CD14-positive monocyte (primary cell): ENCODE measurements around the gene CNTFR. TPM values are rescaled to one million over a fixed set of nuclear protein-coding genes. Genes with fewer than 3 reads are reported as not detected.

Source experiments
- DNase-seq, 3 donors: peaks; one replicate each; pipeline ENCODE4 v3.0.0-alpha.2; 2011 to 2022
- H2AFZ ChIP-seq: 2 replicates; pipeline ENCODE4 v1.6.0; 2012; ENCODE audit warnings: mild to moderate bottlenecking, low read depth, low read length, inconsistent platforms; ENCODE audit not compliant: insufficient read depth, poor library complexity, severe bottlenecking
- H3K27ac ChIP-seq, 2 donors: 1 replicate in 1 of 2; 2 replicates in 1 of 2; pipeline ENCODE4 v1.5.1; 2012 to 2013; ENCODE audit warnings: low read length in 2 of 2, control low read depth in 1 of 2, inconsistent platforms in 1 of 2, low read depth in 1 of 2, mild to moderate bottlenecking in 1 of 2
- H3K27me3 ChIP-seq, 2 donors: one replicate each; pipeline versions ENCODE4 v1.6.0 to v1.6.1; 2011 to 2013; ENCODE audit warnings: low read length in 2 of 2; ENCODE audit not compliant: control insufficient read depth in 2 of 2, insufficient read depth in 2 of 2
- H3K36me3 ChIP-seq, 2 donors: replicated peaks in 1 of 2; 1 replicate in 1 of 2; 2 replicates in 1 of 2; pipeline versions ENCODE4 v1.5.1 to v1.6.1; 2012 to 2013; ENCODE audit warnings: low read length in 2 of 2, control low read depth in 1 of 2, inconsistent platforms in 1 of 2, mild to moderate bottlenecking in 1 of 2; ENCODE audit not compliant: insufficient read depth in 2 of 2, control insufficient read depth in 1 of 2
- H3K4me1 ChIP-seq, 2 donors: 1 replicate in 1 of 2; 2 replicates in 1 of 2; pipeline versions ENCODE4 v1.5.1 to v1.6.1; 2012 to 2013; ENCODE audit warnings: low read length in 2 of 2, control low read depth in 1 of 2, inconsistent platforms in 1 of 2, mild to moderate bottlenecking in 1 of 2, moderate library complexity in 1 of 2; ENCODE audit not compliant: insufficient read depth in 2 of 2, control insufficient read depth in 1 of 2
- H3K4me2 ChIP-seq: replicated peaks from 2 replicates; pipeline ENCODE3; 2012; ENCODE audit warnings: low read length, moderate library complexity, mild to moderate bottlenecking; ENCODE audit not compliant: poor library complexity, severe bottlenecking; ENCODE audit errors: extremely low read depth
- H3K4me3 ChIP-seq, 3 experiments: fragments of 200-600 bp in 1 of 3; sonication (generic) in 1 of 3; replicated peaks in 1 of 3; 1 replicate in 2 of 3; 2 replicates in 1 of 3; pipeline ENCODE4 v1.5.1; 2011 to 2013; ENCODE audit warnings: low read length in 3 of 3, mild to moderate bottlenecking in 3 of 3, control low read depth in 2 of 3, low read depth in 2 of 3, inconsistent platforms in 1 of 3, moderate library complexity in 1 of 3
- H3K79me2 ChIP-seq: 2 replicates; pipeline ENCODE4 v1.6.0; 2012; ENCODE audit warnings: mild to moderate bottlenecking, control low read depth, inconsistent platforms, low read length, moderate library complexity; ENCODE audit not compliant: insufficient read depth
- H3K9ac ChIP-seq: 2 replicates; pipeline ENCODE4 v1.6.0; 2017; ENCODE audit warnings: low read length, mild to moderate bottlenecking; ENCODE audit not compliant: insufficient read depth, poor library complexity, severe bottlenecking
- H3K9me3 ChIP-seq, 2 donors: replicated peaks in 1 of 2; 1 replicate in 1 of 2; 2 replicates in 1 of 2; pipeline versions ENCODE4 v1.5.1 to v1.6.1; 2012 to 2013; ENCODE audit warnings: low read length in 2 of 2, control low read depth in 1 of 2; ENCODE audit not compliant: control insufficient read depth in 1 of 2, insufficient read depth in 1 of 2
- H4K20me1 ChIP-seq: 2 replicates; pipeline ENCODE4 v1.6.0; 2012; ENCODE audit warnings: mild to moderate bottlenecking, low read length, control low read depth, moderate library complexity; ENCODE audit not compliant: insufficient read depth
- H3K27ac Mint-ChIP-seq, 7 donors: one replicate each; pipeline ENCODE4 v1.8.0; 2020; ENCODE audit warnings: mild to moderate bottlenecking in 7 of 7, mixed read lengths in 7 of 7, moderate library complexity in 6 of 7, inconsistent platforms in 2 of 7
- H3K27me3 Mint-ChIP-seq, 3 donors: one replicate each; pipeline ENCODE4 v1.8.0; 2021 to 2022; ENCODE audit warnings: low read depth in 3 of 3, mild to moderate bottlenecking in 3 of 3, mixed read lengths in 3 of 3, moderate library complexity in 3 of 3, inconsistent platforms in 1 of 3
- H3K36me3 Mint-ChIP-seq, 2 donors: one replicate each; pipeline ENCODE4 v1.8.0; 2020; ENCODE audit warnings: mixed read lengths in 2 of 2, inconsistent platforms in 1 of 2, mild to moderate bottlenecking in 1 of 2
- H3K4me1 Mint-ChIP-seq: one replicate; pipeline ENCODE4 v1.8.0; 2020; ENCODE audit warnings: mild to moderate bottlenecking, mixed read lengths
- H3K4me3 Mint-ChIP-seq, 2 donors: one replicate each; pipeline ENCODE4 v1.8.0; 2020; ENCODE audit warnings: mild to moderate bottlenecking in 2 of 2, mixed read lengths in 2 of 2, moderate library complexity in 1 of 2
- H3K9me3 Mint-ChIP-seq, 7 donors: one replicate each; pipeline ENCODE4 v1.8.0; 2020 to 2022; ENCODE audit warnings: mixed read lengths in 7 of 7, mild to moderate bottlenecking in 6 of 7, moderate library complexity in 6 of 7, inconsistent platforms in 2 of 7
- CTCF ChIP-seq: fragments of 200-600 bp; IDR thresholded peaks from one replicate; pipeline ENCODE4 v1.8.0; 2022; ENCODE audit warnings: antibody characterized with exemption, mild to moderate bottlenecking
- WGBS: methylation state at CpG from one replicate; pipeline ENCODE4 v1.1.5; 2013; ENCODE audit warnings: missing lambda C conversion rate; ENCODE audit not compliant: insufficient coverage; 5-methylcytosine and 5-hydroxymethylcytosine counted together
- intact Hi-C, 2 donors: fragments of 100-400 bp; cut with micrococcal nuclease; formaldehyde crosslinking; loops; one replicate each; pipeline versions ENCODE4 v1.15.0 to v1.15.1; 2023
- polyA plus RNA-seq, 3 donors: library from polyadenylated mRNA; depleted of rRNA in 1 of 3; unstranded in 2 of 3; stranded (reverse) in 1 of 3; fragments of 300-500 nt in 2 of 3; fragments of >200 nt in 1 of 3; fragmentation: Illumina TruSeq in 2 of 3; gene quantifications; 1 replicate in 2 of 3; 2 replicates in 1 of 3; pipeline ENCODE4 v1.2.3, GENCODE V29; 2012 to 2021

The CNTFR gene
- polyA plus RNA-seq, 3 donors: not detected

DNA sequence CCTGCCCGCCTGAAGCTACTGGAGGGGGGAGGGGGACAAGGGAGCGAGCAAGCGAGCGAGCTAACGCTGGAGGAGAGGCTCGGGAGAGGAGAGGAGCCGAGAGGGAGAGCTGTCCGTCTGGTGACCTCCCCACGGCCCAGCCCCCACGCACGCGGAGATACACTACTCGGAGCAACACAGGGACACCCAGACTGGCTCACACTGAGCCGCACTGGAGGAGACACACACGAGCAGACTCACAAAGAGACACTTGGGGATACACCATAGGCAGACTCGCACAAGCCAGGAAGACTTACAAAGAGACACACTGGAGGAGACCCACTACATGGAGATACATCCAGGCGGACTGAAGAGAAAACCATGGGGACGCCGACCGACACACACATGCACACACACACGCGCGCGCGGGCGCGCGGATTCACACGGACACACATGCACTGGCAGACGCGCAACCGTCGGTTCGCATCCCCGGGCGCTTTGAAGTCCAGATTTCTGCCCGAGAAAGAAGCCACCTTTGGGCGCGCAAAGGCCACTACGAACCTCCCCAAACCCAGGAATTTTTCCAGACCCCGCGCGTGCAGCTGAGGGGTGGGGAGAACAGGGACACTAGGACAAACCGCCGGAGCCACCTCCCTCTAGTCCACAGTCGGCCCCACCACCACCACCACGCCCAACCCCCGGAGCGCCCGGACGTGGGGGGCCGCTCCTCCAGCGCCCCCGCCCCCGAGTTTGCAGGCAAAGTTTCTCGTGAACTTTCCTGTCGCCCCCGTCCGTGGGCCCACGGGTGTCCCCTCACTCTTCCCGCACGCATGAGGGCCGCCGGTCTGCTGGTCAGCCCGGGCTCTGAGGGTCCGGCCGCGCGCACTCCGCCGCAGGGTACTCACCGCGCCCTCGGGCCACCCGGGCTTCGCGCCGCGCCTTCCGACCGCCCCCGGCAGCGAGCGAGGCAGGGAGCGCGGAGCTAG, 571 bp downstream of the CNTFR start:
- no peak overlapping the region for H2AFZ ChIP-seq
- intact Hi-C loops: no loop called here
- H3K36me3 ChIP-seq: no peaks in the 10 kb centered on the region
- no peak overlapping the region for H3K27ac Mint-ChIP-seq
- peaks cover 33 to 38% of the 10 kb centered on the region in 2 donors for H3K4me1 ChIP-seq
- peaks cover 0 to 24% (median 18%) of the 10 kb centered on the region in 7 donors for H3K9me3 Mint-ChIP-seq
- H3K27ac ChIP-seq: no peak overlapping the region
- H3K27me3 ChIP-seq: peaks cover 64 to 93% of the 10 kb centered on the region in 2 donors
- no peak overlapping the region for H3K4me3 ChIP-seq
- 3% methylated on average over 80 of the region's 86 CpGs for WGBS
- no peaks in the 10 kb centered on the region for H3K79me2 ChIP-seq
- H3K4me1 Mint-ChIP-seq: peaks cover 38% of the 10 kb centered on the region
- no peak overlapping the region for H3K4me2 ChIP-seq
- peaks cover 0 to 11% of the 10 kb centered on the region in 2 donors for H3K36me3 Mint-ChIP-seq
- no peak overlapping the region for H3K9ac ChIP-seq
- no peak for DNase-seq
- TF ChIP-seq CTCF: no peak
- H3K9me3 ChIP-seq: peaks cover 0 to 41% of the 10 kb centered on the region in 2 donors
- peaks cover 89 to 97% (median 89%) of the 10 kb centered on the region in 3 donors for H3K27me3 Mint-ChIP-seq
- H3K4me3 Mint-ChIP-seq: peak overlapping the region; percentile 12 to 73
- no peaks in the 10 kb centered on the region for H4K20me1 ChIP-seq

DNA sequence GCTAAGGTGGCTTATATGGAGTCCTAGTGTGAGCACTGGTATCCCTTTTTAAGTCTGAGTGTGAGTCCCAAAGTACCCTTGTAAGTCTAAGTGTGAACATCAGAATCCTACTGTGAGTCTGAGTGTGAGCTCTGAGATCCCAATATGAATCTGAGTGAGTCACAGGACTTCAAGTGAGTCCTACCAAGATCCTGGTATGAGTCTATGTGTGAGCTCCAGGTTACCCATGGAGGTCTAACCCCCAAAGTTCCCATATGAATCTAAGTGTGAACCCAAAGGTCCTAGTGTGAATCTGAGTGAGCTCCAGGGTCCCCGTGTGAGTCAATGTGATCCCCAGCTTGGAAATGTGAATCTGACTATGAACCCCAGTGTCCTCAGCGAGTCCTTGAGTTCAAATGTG, 2.3 kb downstream of the CNTFR start:
- Mint-ChIP-seq H3K4me3 (peak overlapping the region in 1 of 2 donors; percentile 39), H3K27ac (no peak overlapping the region), H3K4me1 (peaks cover 26% of the 10 kb centered on the region), H3K9me3 (peaks cover 0 to 20% (median 15%) of the 10 kb centered on the region in 7 donors), H3K27me3 (peaks cover 75 to 90% (median 82%) of the 10 kb centered on the region in 3 donors), H3K36me3 (peaks cover 0 to 6% of the 10 kb centered on the region in 2 donors)
- no peaks in the 10 kb centered on the region for H3K36me3 ChIP-seq
- no peaks in the 10 kb centered on the region for H4K20me1 ChIP-seq
- H3K27me3 ChIP-seq: peaks cover 50 to 87% of the 10 kb centered on the region in 2 donors
- H3K4me2 ChIP-seq: no peak overlapping the region
- H3K27ac ChIP-seq: no peak overlapping the region
- peaks cover 23 to 28% of the 10 kb centered on the region in 2 donors for H3K4me1 ChIP-seq
- intact Hi-C loops: no loop called here
- TF ChIP-seq CTCF: no peak
- no peak for DNase-seq
- H3K79me2 ChIP-seq: no peaks in the 10 kb centered on the region
- H3K4me3 ChIP-seq: no peak overlapping the region
- peaks cover 0 to 38% of the 10 kb centered on the region in 2 donors for H3K9me3 ChIP-seq
- WGBS: 36% methylated on average over 2 of the region's 2 CpGs
- no peak overlapping the region for H3K9ac ChIP-seq
- no peak overlapping the region for H2AFZ ChIP-seq
